GM19240 (cell line): ENCODE results near the gene CDH13.

Experiments
- DNase-seq: peaks from one replicate; pipeline ENCODE4 v3.0.0; 2011; ENCODE audit warnings: low spot score; ENCODE audit not compliant: insufficient read length

The CDH13 gene

GRCh38 chr16:82835487-82836155, 208.9 kb downstream of the CDH13 start:
- DNase-seq = no peak

GRCh38 chr16:82841108-82841507, 214.3 kb downstream of the CDH13 start:
- DNase-seq = no peak

- no peak for DNase-seq
These were observed 217.0 kb downstream of the CDH13 start for GRCh38 chr16:82843606-82844271.

- no peak for DNase-seq
These were observed 218.3 kb downstream of the CDH13 start for GRCh38 chr16:82845116-82845515.

- DNase-seq = no peak
These were observed 220.0 kb downstream of the CDH13 start for GRCh38 chr16:82846806-82847205.

GRCh38 chr16:82848013-82848412, 221.2 kb downstream of the CDH13 start:
- DNase-seq = no peak

- DNase-seq = no peak
These were observed 225.7 kb downstream of the CDH13 start for GRCh38 chr16:82852388-82853008.

GRCh38 chr16:82855471-82855870, 228.7 kb downstream of the CDH13 start:
- no peak for DNase-seq

GRCh38 chr16:82857693-82858365, 231.1 kb downstream of the CDH13 start:
- no peak for DNase-seq

- DNase-seq = no peak
These were observed 232.9 kb downstream of the CDH13 start for GRCh38 chr16:82859662-82860061.

- no peak for DNase-seq
These were observed 233.3 kb downstream of the CDH13 start for GRCh38 chr16:82860071-82860470.

- no peak for DNase-seq
These were observed 235.3 kb downstream of the CDH13 start for GRCh38 chr16:82862057-82862456.

- no peak for DNase-seq
These were observed 237.7 kb downstream of the CDH13 start for GRCh38 chr16:82864332-82865040.

- no peak for DNase-seq
These were observed 238.6 kb downstream of the CDH13 start for GRCh38 chr16:82865412-82865811.

- DNase-seq = no peak
These were observed 240.7 kb downstream of the CDH13 start for GRCh38 chr16:82867485-82867884.

- DNase-seq = no peak
These were observed 247.5 kb downstream of the CDH13 start for GRCh38 chr16:82874271-82874670.

- no peak for DNase-seq
These were observed 247.9 kb downstream of the CDH13 start for GRCh38 chr16:82874672-82875071.

- DNase-seq = no peak
These were observed 250.2 kb downstream of the CDH13 start for GRCh38 chr16:82876951-82877350.

GRCh38 chr16:82878466-82878865, 251.7 kb downstream of the CDH13 start:
- no peak for DNase-seq

- no peak for DNase-seq
These were observed 253.6 kb downstream of the CDH13 start for GRCh38 chr16:82880346-82880745.

- no peak for DNase-seq
These were observed 254.7 kb downstream of the CDH13 start for GRCh38 chr16:82881516-82881915.

- no peak for DNase-seq
These were observed 255.5 kb downstream of the CDH13 start for GRCh38 chr16:82882226-82882625.
